ENCODE results near the gene DOK7. TPM values are rescaled to one million over a fixed set of nuclear protein-coding genes. Genes with fewer than 3 reads are reported as not detected.

Gene DOK7
- total and polyA plus RNA-seq, 9 donors = 0.19 to 33.4 (median 2.2) TPM; not detected in 3

- TF ChIP-seq POLR2A (IDR thresholded peaks at IDR 0.05) (no peak), CTCF (IDR thresholded peaks at IDR 0.05) (no peak), EP300 (IDR thresholded peaks at IDR 0.05) (no peak)
- H3K4me1 ChIP-seq (ENCODE audit: insufficient read depth) = peaks cover 2% of the 10 kb centered on the region
- WGBS, 3 donors = 72 to 83% (median 79%) methylated on average over 10 of the region's 10 CpGs
- no peak for DNase-seq
- no peaks in the 10 kb centered on the region for H3K36me3 ChIP-seq
- no peak overlapping the region for H3K27ac ChIP-seq
- no peaks in the 10 kb centered on the region for H3K9me3 ChIP-seq
- no peak overlapping the region for H3K4me3 ChIP-seq
- no peaks in the 10 kb centered on the region for H3K27me3 ChIP-seq
- intact Hi-C loops (cut with DNase I) = no loop called here
Measured at GRCh38 chr4:3462321-3462789, 751 bp upstream of the DOK7 start.

GRCh38 chr4:3463556-3464348, 646 bp downstream of the DOK7 start:
- no peaks in the 10 kb centered on the region for H3K27me3 ChIP-seq
- H3K27ac ChIP-seq = no peak overlapping the region
- H3K36me3 ChIP-seq = no peaks in the 10 kb centered on the region
- no peak for TF ChIP-seq EP300 (IDR thresholded peaks at IDR 0.05)
- TF ChIP-seq POLR2A (IDR thresholded peaks at IDR 0.05) = no peak
- no peak for TF ChIP-seq CTCF (IDR thresholded peaks at IDR 0.05)
- no peak for DNase-seq
- no peaks in the 10 kb centered on the region for H3K9me3 ChIP-seq
- intact Hi-C loops (cut with DNase I) = no loop called here
- no peak overlapping the region for H3K4me3 ChIP-seq
- peaks cover 2% of the 10 kb centered on the region for H3K4me1 ChIP-seq (ENCODE audit: insufficient read depth)
- WGBS, 3 donors = 46 to 64% (median 47%) methylated on average over 28 to 43 of the region's 43 CpGs

GRCh38 chr4:3464349-3464905, 1.3 kb downstream of the DOK7 start:
- H3K4me3 ChIP-seq = no peak overlapping the region

More at GRCh38 chr4:3464349-3464905, 1.3 kb downstream of the DOK7 start:
- 85 to 91% (median 87%) methylated on average over 15 of the region's 15 CpGs for WGBS, 3 donors
- no peak for TF ChIP-seq CTCF (IDR thresholded peaks at IDR 0.05)
- TF ChIP-seq EP300 (IDR thresholded peaks at IDR 0.05) = no peak
- no peak for TF ChIP-seq POLR2A (IDR thresholded peaks at IDR 0.05)
- Histone ChIP-seq H3K27me3 (no peaks in the 10 kb centered on the region), H3K9me3 (no peaks in the 10 kb centered on the region), H3K36me3 (no peaks in the 10 kb centered on the region), H3K27ac (no peak overlapping the region), H3K4me1 (ENCODE audit: insufficient read depth) (peaks cover 2% of the 10 kb centered on the region)
- intact Hi-C loops (cut with DNase I) = no loop called here
- DNase-seq = no peak
